Transverse colon (tissue), 3 donors: ENCODE data around the gene MESD.

Source experiments
- EP300 ChIP-seq: sonication (generic); formaldehyde crosslinking; IDR thresholded peaks from one replicate; pipeline ENCODE4 v1.6.1; 2017; ENCODE audit warnings: antibody characterized with exemption, low read depth
- POLR2A ChIP-seq: fragments of 450-650 bp; IDR thresholded peaks from one replicate; pipeline ENCODE4 v1.6.1; 2016; ENCODE audit warnings: antibody characterized with exemption, mild to moderate bottlenecking, moderate library complexity
- TF ChIP-seq, protein P1 (sequence below), 5 experiments: fragments of 200-600 bp in 3 of 5; fragments of 450-650 bp in 2 of 5; sonication (generic) in 3 of 5; IDR thresholded peaks; 1 replicate in 2 of 5; 2 replicates in 3 of 5; pipeline ENCODE4 v1.5.1; 2016 to 2017; ENCODE audit warnings: antibody characterized with exemption in 5 of 5, inconsistent platforms in 3 of 5, mild to moderate bottlenecking in 2 of 5, moderate library complexity in 1 of 5

DNA sequence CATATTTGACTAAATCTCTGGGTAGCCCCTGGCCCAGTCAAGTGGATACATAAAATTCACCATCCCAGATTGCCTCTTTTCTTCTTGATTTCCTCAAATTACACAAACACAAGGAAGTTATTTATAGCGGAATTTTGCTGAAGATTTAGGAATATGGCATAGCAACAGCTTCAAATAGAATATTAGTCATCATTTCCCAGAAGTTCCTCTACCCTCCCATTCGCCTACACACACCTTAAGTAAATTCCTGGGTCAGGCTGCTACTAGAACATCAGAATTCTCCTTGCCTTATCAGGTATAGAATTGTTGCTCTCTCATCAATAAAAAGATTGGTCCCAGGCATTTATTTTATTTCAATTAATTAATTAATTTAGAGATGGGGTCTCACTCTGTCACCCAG, 31.6 kb downstream of the MESD start:
- no peak for TF ChIP-seq POLR2A
- no peak for TF ChIP-seq EP300
- TF ChIP-seq, protein P1, sequence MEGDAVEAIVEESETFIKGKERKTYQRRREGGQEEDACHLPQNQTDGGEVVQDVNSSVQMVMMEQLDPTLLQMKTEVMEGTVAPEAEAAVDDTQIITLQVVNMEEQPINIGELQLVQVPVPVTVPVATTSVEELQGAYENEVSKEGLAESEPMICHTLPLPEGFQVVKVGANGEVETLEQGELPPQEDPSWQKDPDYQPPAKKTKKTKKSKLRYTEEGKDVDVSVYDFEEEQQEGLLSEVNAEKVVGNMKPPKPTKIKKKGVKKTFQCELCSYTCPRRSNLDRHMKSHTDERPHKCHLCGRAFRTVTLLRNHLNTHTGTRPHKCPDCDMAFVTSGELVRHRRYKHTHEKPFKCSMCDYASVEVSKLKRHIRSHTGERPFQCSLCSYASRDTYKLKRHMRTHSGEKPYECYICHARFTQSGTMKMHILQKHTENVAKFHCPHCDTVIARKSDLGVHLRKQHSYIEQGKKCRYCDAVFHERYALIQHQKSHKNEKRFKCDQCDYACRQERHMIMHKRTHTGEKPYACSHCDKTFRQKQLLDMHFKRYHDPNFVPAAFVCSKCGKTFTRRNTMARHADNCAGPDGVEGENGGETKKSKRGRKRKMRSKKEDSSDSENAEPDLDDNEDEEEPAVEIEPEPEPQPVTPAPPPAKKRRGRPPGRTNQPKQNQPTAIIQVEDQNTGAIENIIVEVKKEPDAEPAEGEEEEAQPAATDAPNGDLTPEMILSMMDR (IDR thresholded peaks at IDR 0.05): no peak
